ENCODE results near the gene NQO2. TPM values are rescaled to one million over a fixed set of nuclear protein-coding genes. Genes with fewer than 3 reads are reported as not detected.

Gene NQO2
- total and polyA plus RNA-seq, 10 of the 15 experiments (the other 5 are each of a cell fraction or from before 2014, with no cell fraction given): 0.55 to 2.6 (median 0.80) TPM

DNA sequence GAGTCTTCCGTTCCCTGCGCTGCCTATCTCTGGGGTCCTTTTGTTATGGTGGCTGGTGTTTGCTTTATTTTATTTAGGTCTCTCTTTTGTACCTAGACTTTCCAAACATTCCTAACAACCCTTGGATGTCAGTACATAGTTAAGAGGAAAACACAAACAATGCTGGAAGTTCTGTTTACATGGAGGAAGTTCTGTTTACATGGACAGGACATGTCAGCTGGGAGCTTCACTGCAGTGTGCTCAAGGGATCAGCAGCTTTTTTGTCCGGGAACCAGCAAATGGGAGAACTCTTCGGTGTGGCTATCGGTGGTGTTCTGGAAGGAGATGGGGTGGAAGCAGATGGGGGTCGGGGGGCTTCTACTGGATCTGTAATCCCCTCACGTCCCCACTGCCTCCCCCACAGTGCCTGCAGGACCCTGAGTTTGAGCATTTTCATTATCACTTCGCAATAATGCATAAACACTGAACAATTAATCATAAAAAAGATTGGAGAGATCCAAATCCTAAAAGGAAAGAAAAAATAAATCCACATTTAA, 31.0 kb upstream of the NQO2 start (continued):
- TF ChIP-seq, protein P1, sequence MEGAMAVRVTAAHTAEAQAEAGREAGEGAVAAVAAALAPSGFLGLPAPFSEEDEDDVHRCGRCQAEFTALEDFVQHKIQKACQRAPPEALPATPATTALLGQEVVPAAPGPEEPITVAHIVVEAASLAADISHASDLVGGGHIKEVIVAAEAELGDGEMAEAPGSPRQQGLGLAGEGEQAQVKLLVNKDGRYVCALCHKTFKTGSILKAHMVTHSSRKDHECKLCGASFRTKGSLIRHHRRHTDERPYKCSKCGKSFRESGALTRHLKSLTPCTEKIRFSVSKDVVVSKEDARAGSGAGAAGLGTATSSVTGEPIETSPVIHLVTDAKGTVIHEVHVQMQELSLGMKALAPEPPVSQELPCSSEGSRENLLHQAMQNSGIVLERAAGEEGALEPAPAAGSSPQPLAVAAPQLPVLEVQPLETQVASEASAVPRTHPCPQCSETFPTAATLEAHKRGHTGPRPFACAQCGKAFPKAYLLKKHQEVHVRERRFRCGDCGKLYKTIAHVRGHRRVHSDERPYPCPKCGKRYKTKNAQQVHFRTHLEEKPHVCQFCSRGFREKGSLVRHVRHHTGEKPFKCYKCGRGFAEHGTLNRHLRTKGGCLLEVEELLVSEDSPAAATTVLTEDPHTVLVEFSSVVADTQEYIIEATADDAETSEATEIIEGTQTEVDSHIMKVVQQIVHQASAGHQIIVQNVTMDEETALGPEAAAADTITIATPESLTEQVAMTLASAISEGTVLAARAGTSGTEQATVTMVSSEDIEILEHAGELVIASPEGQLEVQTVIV (IDR thresholded peaks at IDR 0.05; ENCODE audit: borderline replicate concordance, partially characterized antibody): no peak
- TF ChIP-seq JUNB (IDR thresholded peaks at IDR 0.05) (no peak), SMARCA5 (IDR thresholded peaks at IDR 0.05) (no peak), RCOR1 (conservative IDR thresholded peaks at IDR 0.05; ENCODE audit: low read depth, low read length) (no peak), SMAD5 (IDR thresholded peaks at IDR 0.05; ENCODE audit: low read depth) (no peak), WRNIP1 (IDR thresholded peaks at IDR 0.05; ENCODE audit: borderline replicate concordance, low read depth, low read length) (no peak), POLR2A (IDR thresholded peaks at IDR 0.05; ENCODE audit: low read depth, low read length) (no peak), FOXM1 (IDR thresholded peaks at IDR 0.05; ENCODE audit: low read depth, low read length) (no peak), ASH2L (IDR thresholded peaks at IDR 0.05; ENCODE audit: borderline replicate concordance, low read depth) (no peak)
- TF ChIP-seq, protein P2, sequence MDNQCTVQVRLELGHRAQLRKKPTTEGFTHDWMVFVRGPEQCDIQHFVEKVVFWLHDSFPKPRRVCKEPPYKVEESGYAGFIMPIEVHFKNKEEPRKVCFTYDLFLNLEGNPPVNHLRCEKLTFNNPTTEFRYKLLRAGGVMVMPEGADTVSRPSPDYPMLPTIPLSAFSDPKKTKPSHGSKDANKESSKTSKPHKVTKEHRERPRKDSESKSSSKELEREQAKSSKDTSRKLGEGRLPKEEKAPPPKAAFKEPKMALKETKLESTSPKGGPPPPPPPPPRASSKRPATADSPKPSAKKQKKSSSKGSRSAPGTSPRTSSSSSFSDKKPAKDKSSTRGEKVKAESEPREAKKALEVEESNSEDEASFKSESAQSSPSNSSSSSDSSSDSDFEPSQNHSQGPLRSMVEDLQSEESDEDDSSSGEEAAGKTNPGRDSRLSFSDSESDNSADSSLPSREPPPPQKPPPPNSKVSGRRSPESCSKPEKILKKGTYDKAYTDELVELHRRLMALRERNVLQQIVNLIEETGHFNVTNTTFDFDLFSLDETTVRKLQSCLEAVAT (IDR thresholded peaks at IDR 0.05): no peak
- TF ChIP-seq, protein P3, sequence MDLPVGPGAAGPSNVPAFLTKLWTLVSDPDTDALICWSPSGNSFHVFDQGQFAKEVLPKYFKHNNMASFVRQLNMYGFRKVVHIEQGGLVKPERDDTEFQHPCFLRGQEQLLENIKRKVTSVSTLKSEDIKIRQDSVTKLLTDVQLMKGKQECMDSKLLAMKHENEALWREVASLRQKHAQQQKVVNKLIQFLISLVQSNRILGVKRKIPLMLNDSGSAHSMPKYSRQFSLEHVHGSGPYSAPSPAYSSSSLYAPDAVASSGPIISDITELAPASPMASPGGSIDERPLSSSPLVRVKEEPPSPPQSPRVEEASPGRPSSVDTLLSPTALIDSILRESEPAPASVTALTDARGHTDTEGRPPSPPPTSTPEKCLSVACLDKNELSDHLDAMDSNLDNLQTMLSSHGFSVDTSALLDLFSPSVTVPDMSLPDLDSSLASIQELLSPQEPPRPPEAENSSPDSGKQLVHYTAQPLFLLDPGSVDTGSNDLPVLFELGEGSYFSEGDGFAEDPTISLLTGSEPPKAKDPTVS (IDR thresholded peaks at IDR 0.05; ENCODE audit: low read depth, low read length): no peak
